LNCaP clone FGC (cell line): ENCODE results near the gene TBL1XR1.

Source experiments
- DNase-seq: peaks from one replicate; pipeline ENCODE4 v3.0.0-alpha.2; 2011; ENCODE audit warnings: low read depth
- H3K4me3 ChIP-seq: 2 replicates; pipeline ENCODE4 v1.5.1; 2011; ENCODE audit warnings: mild to moderate bottlenecking, low read depth, low read length, control low read depth
- CTCF ChIP-seq: IDR thresholded peaks from 2 replicates; pipeline ENCODE4 v1.5.1; 2012; ENCODE audit warnings: mild to moderate bottlenecking; ENCODE audit not compliant: control insufficient read depth, insufficient read depth; ENCODE audit errors: extremely low read depth

The TBL1XR1 gene

GRCh38 chr3:177045222-177045621 is 152.1 kb downstream of the TBL1XR1 start:
- H3K4me3 ChIP-seq: no peak overlapping the region
- TF ChIP-seq CTCF: no peak

DNA sequence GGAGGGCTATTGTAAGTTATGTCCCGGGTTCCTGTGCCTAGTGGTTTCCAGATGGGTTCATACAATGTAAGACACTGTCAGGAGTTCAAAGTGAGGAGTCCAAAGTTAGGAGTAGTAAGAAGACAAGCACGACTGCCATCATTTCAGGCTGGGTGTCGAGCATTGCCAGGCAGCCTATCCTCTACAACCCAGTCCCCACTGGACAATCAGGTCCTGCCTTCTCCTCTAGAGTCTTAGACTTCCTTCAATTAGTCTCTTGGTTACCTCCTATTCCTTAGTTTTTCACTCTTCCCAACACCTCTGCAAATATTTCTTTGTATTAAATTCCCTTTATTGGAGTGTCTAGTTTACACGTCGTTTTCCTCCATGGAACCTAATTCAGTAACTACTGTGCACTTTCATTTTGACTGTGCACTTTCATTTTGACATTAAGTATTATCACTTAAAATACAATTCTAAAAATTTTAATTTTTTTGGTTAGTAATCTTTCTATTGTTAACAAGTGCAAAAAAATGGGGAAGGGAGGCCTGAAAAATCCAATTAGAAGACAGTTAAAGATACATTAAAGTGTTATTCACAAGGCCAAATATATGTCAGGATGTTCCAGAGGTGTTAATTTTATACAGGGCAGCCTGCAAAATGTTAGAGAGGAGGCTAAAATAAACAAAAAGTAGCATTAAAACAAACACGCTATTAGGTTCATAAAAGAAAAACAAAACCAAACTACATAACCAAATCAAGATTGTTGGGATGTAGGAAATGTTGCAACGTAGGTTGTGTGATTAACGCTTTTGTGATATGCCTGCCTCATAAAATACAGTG is 155.3 kb downstream of the TBL1XR1 start:
- no peak for TF ChIP-seq CTCF
- no peak for DNase-seq
- no peak overlapping the region for H3K4me3 ChIP-seq

More at GRCh38 chr3:177045222-177045621, 152.1 kb downstream of the TBL1XR1 start:
- DNase-seq: no peak

DNA sequence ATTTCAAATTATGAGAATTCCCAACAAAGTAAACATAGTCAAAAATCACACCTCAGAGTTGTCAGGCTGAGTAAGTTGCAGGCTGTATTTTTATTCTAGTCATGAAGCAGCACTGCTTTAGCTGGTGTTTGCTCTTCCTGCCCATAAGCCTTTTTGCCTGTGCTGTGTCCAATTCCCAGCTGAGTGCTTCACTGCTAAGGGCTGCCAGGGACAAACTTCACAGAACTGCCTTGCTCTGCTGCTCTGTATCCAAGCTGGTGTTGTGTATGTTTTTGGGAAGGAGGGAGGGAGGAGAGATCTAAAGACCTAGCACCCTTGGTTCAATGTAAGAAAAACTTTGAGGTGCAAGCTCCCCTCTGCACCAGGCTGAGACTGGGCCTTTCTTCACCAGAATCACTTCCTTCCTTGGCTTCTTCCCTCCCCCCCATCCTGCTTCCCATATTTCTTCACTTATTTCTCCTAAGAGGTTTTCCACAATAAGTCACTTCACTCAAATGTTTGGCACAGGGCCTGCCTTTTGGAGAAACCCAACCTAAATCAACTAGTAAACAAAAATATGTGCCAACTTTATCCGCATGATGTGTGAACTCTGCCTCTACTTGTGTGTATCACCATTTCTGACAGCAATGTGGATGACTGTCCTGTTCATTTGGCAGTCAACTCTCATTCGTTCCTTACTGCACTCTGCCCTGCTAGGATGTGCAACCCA is 156.1 kb downstream of the TBL1XR1 start:
- H3K4me3 ChIP-seq: no peak overlapping the region
- no peak for TF ChIP-seq CTCF
- peak; percentile 69 for DNase-seq

DNA sequence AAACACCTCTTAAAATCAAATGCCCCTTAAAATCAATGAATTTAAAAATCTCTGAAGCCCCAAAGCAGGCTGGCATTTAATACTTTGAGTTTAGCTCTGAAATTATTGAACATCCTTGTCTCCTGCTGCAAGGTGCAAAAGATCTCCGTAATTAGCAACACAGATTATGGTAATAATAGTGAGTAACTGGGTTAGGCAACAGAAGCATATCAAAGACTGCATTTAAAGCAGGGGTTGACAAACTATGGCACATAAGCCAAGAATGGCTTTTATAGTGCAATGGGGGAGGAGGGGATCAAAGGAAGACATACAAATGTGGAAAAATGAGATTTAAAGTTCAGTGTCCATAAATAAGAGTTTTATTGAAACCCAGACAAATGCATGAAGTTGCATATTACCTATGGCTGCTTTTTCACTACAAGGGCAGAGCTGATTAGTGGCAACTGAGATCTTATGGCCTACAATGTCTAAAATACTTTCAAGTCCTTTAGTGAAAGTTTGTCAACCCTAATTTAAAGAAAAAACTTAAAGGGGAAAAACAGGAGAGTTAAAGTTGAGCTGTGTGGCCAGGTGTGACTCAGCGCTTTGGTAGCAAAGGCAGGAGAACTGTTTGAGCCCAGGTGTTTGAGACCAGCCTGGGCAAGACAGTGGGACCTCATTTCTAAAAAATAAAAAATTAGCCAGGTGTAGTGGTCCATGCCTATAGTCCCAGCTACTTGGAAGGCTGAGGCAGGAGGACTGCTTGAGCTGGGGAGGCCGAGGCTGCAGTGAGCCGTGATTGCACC is 157.6 kb downstream of the TBL1XR1 start:
- no peak overlapping the region for H3K4me3 ChIP-seq
- DNase-seq: no peak
- TF ChIP-seq CTCF: no peak

DNA sequence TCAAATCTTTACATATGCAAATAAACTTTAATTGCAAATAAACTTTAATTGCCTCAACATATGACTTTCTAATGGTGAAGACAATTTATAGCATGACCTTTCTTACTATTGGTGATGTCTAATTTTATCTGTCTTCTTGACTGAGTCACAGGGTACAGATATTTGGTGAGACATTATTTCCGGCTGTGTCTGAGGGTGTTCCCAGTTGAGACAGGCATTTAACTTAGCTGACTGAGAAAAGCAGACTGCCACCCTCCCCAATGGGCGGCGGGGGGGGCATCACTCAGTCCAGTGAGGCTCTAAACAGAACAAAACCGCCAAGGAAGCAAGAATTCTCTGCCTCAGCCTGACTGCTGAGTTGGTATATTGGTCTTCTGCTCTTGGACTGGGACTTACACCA is 160.0 kb downstream of the TBL1XR1 start:
- no peak for TF ChIP-seq CTCF
- H3K4me3 ChIP-seq: no peak overlapping the region
- no peak for DNase-seq

DNA sequence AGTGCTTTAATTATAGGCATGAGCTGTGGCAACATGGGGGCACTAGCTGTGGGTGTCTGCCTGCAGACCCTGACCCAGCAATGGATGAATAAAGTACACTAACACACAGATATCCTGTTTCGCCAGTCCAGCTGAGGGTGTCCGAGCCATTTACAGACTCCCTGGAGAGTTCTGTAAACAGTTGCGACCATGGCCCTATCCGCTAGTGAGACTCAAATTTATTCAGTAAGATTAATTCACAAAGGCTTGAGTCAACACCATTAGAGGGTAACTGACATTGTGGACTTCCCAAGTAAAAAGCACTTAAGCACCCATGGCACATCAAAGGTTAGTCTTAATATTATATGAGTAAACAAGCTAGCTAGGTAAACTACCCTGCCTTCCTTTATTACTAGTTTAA is 161.6 kb downstream of the TBL1XR1 start:
- DNase-seq: peak; percentile 64
- no peak for TF ChIP-seq CTCF
- H3K4me3 ChIP-seq: no peak overlapping the region
